ENCODE results near the gene MYT1. TPM values are rescaled to one million over a fixed set of nuclear protein-coding genes. Genes with fewer than 3 reads are reported as not detected.

Gene MYT1
- total RNA-seq, 1 donor from 2014 or later, result 1.2 TPM

DNA sequence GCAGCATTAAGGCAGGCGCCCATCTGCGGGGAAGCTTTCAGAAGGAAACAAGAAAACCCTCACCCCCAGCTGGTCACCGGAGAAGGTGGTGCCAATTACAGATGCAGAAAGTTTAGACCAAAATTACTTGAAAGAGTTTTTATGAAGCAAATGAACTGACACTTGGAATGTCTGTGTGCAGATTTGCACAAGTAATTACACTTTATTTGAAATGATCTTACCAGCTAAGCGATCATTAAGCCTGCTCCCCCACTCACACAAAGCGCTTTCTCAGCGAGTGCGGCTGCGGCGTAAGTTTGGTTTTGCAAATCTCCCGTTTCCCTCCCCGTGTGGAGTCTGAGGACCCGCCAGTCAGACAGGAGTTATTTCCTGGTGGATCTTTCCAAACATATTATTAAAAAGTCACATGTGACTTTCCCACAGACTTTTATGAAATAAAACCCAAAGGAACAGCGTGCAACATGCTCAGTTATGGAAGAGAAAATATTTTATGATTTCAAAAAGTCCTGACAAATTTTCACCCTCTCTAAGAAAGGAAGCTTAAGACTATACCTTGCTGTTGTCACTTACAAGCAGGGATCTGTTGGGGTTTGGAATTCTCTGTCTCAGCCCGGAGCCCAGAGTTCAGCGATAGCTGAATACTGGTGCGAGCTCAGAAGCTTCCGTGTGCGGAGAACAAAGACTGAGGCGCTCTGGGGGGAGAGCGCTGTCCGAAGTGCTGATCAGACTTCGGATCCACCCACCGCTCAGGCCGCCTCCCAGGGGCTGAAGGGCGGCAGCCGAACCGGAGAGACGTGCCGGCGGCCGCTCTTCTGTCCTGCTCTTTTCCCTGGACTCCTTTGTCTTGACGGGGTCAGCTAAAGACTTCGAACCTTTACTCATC, 2.7 kb upstream of the MYT1 start:
- Histone ChIP-seq H3K4me2 (peak overlapping the region; percentile 69), H3K27me3 (peaks cover 49% of the 10 kb centered on the region)
- H3K4me3 Mint-ChIP-seq, result peak overlapping the region; percentile 76

DNA sequence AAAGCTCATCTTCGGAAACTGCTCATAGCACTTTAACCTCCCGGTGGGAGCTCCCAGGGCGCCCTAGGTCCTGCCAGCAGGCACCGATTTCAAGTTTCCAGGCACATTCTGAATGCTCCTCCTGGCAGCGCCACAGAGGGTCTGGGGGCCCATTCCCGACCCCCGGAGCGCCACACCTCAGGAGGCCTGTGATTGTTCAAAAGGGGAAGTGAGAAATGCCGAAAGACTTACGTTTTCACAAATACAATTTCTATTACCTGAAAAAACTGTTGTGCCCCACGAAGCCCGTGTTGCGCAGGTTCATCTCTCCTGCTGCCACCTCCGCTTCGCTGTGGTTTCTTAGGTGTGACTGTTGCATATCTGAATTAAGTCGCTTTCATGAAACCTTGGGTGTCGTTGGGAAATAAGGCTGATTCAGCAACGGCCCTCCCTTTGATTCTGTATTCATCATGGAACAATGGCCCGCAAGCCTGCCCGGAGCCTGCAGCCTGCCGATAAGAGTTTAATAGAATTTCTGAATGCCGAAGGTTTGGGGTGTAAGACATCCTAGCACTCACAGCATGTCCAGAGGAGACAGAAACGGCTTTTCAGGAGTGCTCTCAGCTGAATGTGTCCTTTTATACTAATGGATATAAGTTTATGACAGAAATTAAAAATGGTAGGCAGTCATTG, 1.9 kb upstream of the MYT1 start:
- peak overlapping the region; percentile 76 for H3K4me3 Mint-ChIP-seq
- H3K27ac ChIP-seq, result no peak overlapping the region
- H3F3A ChIP-seq (ENCODE audit: low read depth), result peaks cover 35% of the 10 kb centered on the region
- peak; percentile 51 for DNase-seq (ENCODE audit: low spot score)
- no peak overlapping the region for H3K9ac ChIP-seq
- no peaks in the 10 kb centered on the region for H3K36me3 ChIP-seq
- H4K20me1 ChIP-seq (ENCODE audit: low read depth), result peaks cover 62% of the 10 kb centered on the region
- no peaks in the 10 kb centered on the region for H3K79me2 ChIP-seq (ENCODE audit: low read depth)
- peaks cover 50% of the 10 kb centered on the region for H3K27me3 Mint-ChIP-seq (ENCODE audit: insufficient read depth, low read depth)
- H3K4me3 ChIP-seq, result peak overlapping the region; percentile 28
- TF ChIP-seq EZH2phosphoT487 (IDR thresholded peaks at IDR 0.05), result no peak
- peak; percentile 62 for TF ChIP-seq EZH2 (IDR thresholded peaks at IDR 0.05)
- no peaks in the 10 kb centered on the region for H3K9me3 ChIP-seq (ENCODE audit: low read depth)
- H3K27ac Mint-ChIP-seq, result no peak overlapping the region
- no peaks in the 10 kb centered on the region for H3K36me3 Mint-ChIP-seq
- H3K4me1 Mint-ChIP-seq, result peaks cover 62% of the 10 kb centered on the region
- no peaks in the 10 kb centered on the region for H3K9me3 Mint-ChIP-seq
- no peak overlapping the region for H2AFZ ChIP-seq (replicated peaks)
- H3K4me1 ChIP-seq, result peaks cover 41% of the 10 kb centered on the region
- peak overlapping the region; percentile 67 for H3K4me2 ChIP-seq
- peaks cover 49% of the 10 kb centered on the region for H3K27me3 ChIP-seq

More for the DNA sequence above, 2.7 kb upstream of the MYT1 start:
- Histone ChIP-seq H3K36me3 (no peaks in the 10 kb centered on the region), H3K79me2 (ENCODE audit: low read depth) (no peaks in the 10 kb centered on the region), H3K9ac (no peak overlapping the region), H3K4me3 (peak overlapping the region; percentile 36), H3K4me1 (peaks cover 44% of the 10 kb centered on the region), H4K20me1 (ENCODE audit: low read depth) (peaks cover 54% of the 10 kb centered on the region), H3F3A (ENCODE audit: low read depth) (peaks cover 35% of the 10 kb centered on the region), H3K27ac (no peak overlapping the region), H3K9me3 (ENCODE audit: low read depth) (no peaks in the 10 kb centered on the region), H2AFZ (replicated peaks) (no peak overlapping the region)
- H3K9me3 Mint-ChIP-seq, result no peaks in the 10 kb centered on the region
- TF ChIP-seq EZH2 (IDR thresholded peaks at IDR 0.05) (no peak), EZH2phosphoT487 (IDR thresholded peaks at IDR 0.05) (no peak)
- TF ChIP-seq, protein P1, sequence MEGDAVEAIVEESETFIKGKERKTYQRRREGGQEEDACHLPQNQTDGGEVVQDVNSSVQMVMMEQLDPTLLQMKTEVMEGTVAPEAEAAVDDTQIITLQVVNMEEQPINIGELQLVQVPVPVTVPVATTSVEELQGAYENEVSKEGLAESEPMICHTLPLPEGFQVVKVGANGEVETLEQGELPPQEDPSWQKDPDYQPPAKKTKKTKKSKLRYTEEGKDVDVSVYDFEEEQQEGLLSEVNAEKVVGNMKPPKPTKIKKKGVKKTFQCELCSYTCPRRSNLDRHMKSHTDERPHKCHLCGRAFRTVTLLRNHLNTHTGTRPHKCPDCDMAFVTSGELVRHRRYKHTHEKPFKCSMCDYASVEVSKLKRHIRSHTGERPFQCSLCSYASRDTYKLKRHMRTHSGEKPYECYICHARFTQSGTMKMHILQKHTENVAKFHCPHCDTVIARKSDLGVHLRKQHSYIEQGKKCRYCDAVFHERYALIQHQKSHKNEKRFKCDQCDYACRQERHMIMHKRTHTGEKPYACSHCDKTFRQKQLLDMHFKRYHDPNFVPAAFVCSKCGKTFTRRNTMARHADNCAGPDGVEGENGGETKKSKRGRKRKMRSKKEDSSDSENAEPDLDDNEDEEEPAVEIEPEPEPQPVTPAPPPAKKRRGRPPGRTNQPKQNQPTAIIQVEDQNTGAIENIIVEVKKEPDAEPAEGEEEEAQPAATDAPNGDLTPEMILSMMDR (IDR thresholded peaks at IDR 0.05), result no peak
- H3K27ac Mint-ChIP-seq, result no peak overlapping the region
- H3K4me1 Mint-ChIP-seq, result peaks cover 59% of the 10 kb centered on the region
- DNase-seq (ENCODE audit: low spot score), result peak; percentile 96
- peaks cover 51% of the 10 kb centered on the region for H3K27me3 Mint-ChIP-seq (ENCODE audit: insufficient read depth, low read depth)
- no peaks in the 10 kb centered on the region for H3K36me3 Mint-ChIP-seq

DNA sequence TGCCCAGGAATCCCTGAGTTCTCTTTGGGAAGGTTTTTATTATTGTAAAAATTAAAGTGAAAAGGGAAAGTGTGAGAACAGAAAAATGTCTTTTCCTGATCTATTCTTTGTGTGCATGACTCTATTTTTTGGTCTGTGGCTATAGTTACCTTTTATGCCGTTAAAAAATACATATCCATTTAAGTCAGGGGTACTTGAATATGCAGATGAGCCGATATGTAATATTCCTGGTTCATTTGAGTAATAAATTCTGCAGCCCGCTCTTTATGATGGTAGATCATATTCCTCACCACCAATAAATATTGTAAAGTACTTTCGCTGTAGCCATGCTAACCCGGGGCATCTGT, 503 bp upstream of the MYT1 start:
- TF ChIP-seq EZH2 (IDR thresholded peaks at IDR 0.05), result no peak
- TF ChIP-seq EZH2phosphoT487 (IDR thresholded peaks at IDR 0.05), result no peak
- TF ChIP-seq, protein P1 (IDR thresholded peaks at IDR 0.05), result no peak
- H4K20me1 ChIP-seq (ENCODE audit: low read depth), result peaks cover 69% of the 10 kb centered on the region
- H2AFZ ChIP-seq (replicated peaks), result no peak overlapping the region
- H3K4me3 Mint-ChIP-seq, result no peak overlapping the region
- H3K27ac ChIP-seq, result no peak overlapping the region
- H3K27me3 ChIP-seq, result peaks cover 49% of the 10 kb centered on the region
- H3K4me2 ChIP-seq, result no peak overlapping the region
- H3K36me3 ChIP-seq, result no peaks in the 10 kb centered on the region
- no peak overlapping the region for H3K27ac Mint-ChIP-seq
- H3K27me3 Mint-ChIP-seq (ENCODE audit: insufficient read depth, low read depth), result peaks cover 47% of the 10 kb centered on the region
- peaks cover 35% of the 10 kb centered on the region for H3F3A ChIP-seq (ENCODE audit: low read depth)
- no peak overlapping the region for H3K9ac ChIP-seq
- H3K4me1 ChIP-seq, result peaks cover 41% of the 10 kb centered on the region
- no peaks in the 10 kb centered on the region for H3K9me3 Mint-ChIP-seq
- no peak overlapping the region for H3K4me3 ChIP-seq
- no peak for DNase-seq (ENCODE audit: low spot score)
- no peaks in the 10 kb centered on the region for H3K9me3 ChIP-seq (ENCODE audit: low read depth)
- H3K79me2 ChIP-seq (ENCODE audit: low read depth), result no peaks in the 10 kb centered on the region
- H3K4me1 Mint-ChIP-seq, result peaks cover 62% of the 10 kb centered on the region
- H3K36me3 Mint-ChIP-seq, result no peaks in the 10 kb centered on the region

Data from neural progenitor cell (in vitro differentiated cells).